Tibial nerve (tissue), 4 donors: ENCODE data around the gene VIT.

ENCODE experiments used
- CTCF ChIP-seq, 5 experiments: fragments of 200-600 bp in 3 of 5; fragments of 450-650 bp in 2 of 5; sonication (generic) in 3 of 5; IDR thresholded peaks; one replicate each; pipeline ENCODE4 v1.5.1; 2016 to 2019; ENCODE audit warnings: antibody characterized with exemption in 5 of 5, mild to moderate bottlenecking in 3 of 5, moderate library complexity in 2 of 5
- EP300 ChIP-seq, 2 donors: sonication (generic); formaldehyde crosslinking; IDR thresholded peaks; one replicate each; pipeline ENCODE4 v1.6.1; 2017; ENCODE audit warnings: antibody characterized with exemption in 2 of 2, mild to moderate bottlenecking in 1 of 2
- POLR2A ChIP-seq, 2 donors: fragments of 450-650 bp; IDR thresholded peaks; one replicate each; pipeline ENCODE4 v1.6.1; 2017; ENCODE audit warnings: antibody characterized with exemption in 2 of 2, mild to moderate bottlenecking in 2 of 2, moderate library complexity in 2 of 2

GRCh38 chr2:36657703-36658102 is 38.8 kb upstream of the VIT start:
- TF ChIP-seq POLR2A (IDR thresholded peaks at IDR 0.05): no peak
- TF ChIP-seq EP300 (IDR thresholded peaks at IDR 0.05): no peak
- TF ChIP-seq CTCF (IDR thresholded peaks at IDR 0.05): no peak
